ENCODE data around the gene CNTN1. TPM values are rescaled to one million over a fixed set of nuclear protein-coding genes. Genes with fewer than 3 reads are reported as not detected.

Gene CNTN1
- total RNA-seq, 1 donor from 2014 or later = not detected

- no peak for DNase-seq (ENCODE audit: low read depth)
Observed at GRCh38 chr12:40959041-40959440, 266.8 kb downstream of the CNTN1 start.

GRCh38 chr12:40963751-40964150 is 271.5 kb downstream of the CNTN1 start:
- DNase-seq (ENCODE audit: low read depth) = no peak

- DNase-seq (ENCODE audit: low read depth) = no peak
Observed at GRCh38 chr12:40969796-40970195, 277.6 kb downstream of the CNTN1 start.

GRCh38 chr12:40970320-40970907 is 278.2 kb downstream of the CNTN1 start:
- DNase-seq (ENCODE audit: low read depth) = no peak

GRCh38 chr12:40971911-40972310 is 279.7 kb downstream of the CNTN1 start:
- DNase-seq (ENCODE audit: low read depth) = no peak

GRCh38 chr12:40976546-40976945 is 284.3 kb downstream of the CNTN1 start:
- no peak for DNase-seq (ENCODE audit: low read depth)

- DNase-seq (ENCODE audit: low read depth) = no peak
Observed at GRCh38 chr12:40980427-40980961, 288.3 kb downstream of the CNTN1 start.

- DNase-seq (ENCODE audit: low read depth) = no peak
Observed at GRCh38 chr12:40986001-40986400, 293.8 kb downstream of the CNTN1 start.

- DNase-seq (ENCODE audit: low read depth) = no peak
Observed at GRCh38 chr12:40988355-40988754, 296.1 kb downstream of the CNTN1 start.

- no peak for DNase-seq (ENCODE audit: low read depth)
Observed at GRCh38 chr12:40988824-40989223, 296.6 kb downstream of the CNTN1 start.

- no peak for DNase-seq (ENCODE audit: low read depth)
Observed at GRCh38 chr12:40989785-40990184, 297.5 kb downstream of the CNTN1 start.

- DNase-seq (ENCODE audit: low read depth) = no peak
Observed at GRCh38 chr12:40992158-40992557, 299.9 kb downstream of the CNTN1 start.

- no peak for DNase-seq (ENCODE audit: low read depth)
Observed at GRCh38 chr12:40992674-40993073, 300.4 kb downstream of the CNTN1 start.

- DNase-seq (ENCODE audit: low read depth) = no peak
Observed at GRCh38 chr12:40993158-40993557, 300.9 kb downstream of the CNTN1 start.

GRCh38 chr12:40996091-40996490 is 303.9 kb downstream of the CNTN1 start:
- no peak for DNase-seq (ENCODE audit: low read depth)

GRCh38 chr12:40999210-40999609 is 307.0 kb downstream of the CNTN1 start:
- DNase-seq (ENCODE audit: low read depth) = no peak

GRCh38 chr12:41008472-41008871 is 316.2 kb downstream of the CNTN1 start:
- DNase-seq (ENCODE audit: low read depth) = no peak

GRCh38 chr12:41011939-41012338 is 319.7 kb downstream of the CNTN1 start:
- DNase-seq (ENCODE audit: low read depth) = no peak

GRCh38 chr12:41013881-41014642 is 321.8 kb downstream of the CNTN1 start:
- DNase-seq (ENCODE audit: low read depth) = no peak

GRCh38 chr12:41014643-41015020 is 322.4 kb downstream of the CNTN1 start:
- DNase-seq (ENCODE audit: low read depth) = no peak

GRCh38 chr12:41018010-41018409 is 325.8 kb downstream of the CNTN1 start:
- DNase-seq (ENCODE audit: low read depth) = no peak

- no peak for DNase-seq (ENCODE audit: low read depth)
Observed at GRCh38 chr12:41019461-41019860, 327.2 kb downstream of the CNTN1 start.

GRCh38 chr12:41023836-41024235 is 331.6 kb downstream of the CNTN1 start:
- no peak for DNase-seq (ENCODE audit: low read depth)
